Measurements from ENCODE around the gene LRRC75A.
"Not testable (repeated sequence)": the region's sequence is repeated elsewhere in the genome, so short reads cannot be mapped to it uniquely, and the experiment has no call there.

Gene LRRC75A

GRCh38 chr17:16455997-16456741 is 35.8 kb downstream of the LRRC75A start:
- Histone ChIP-seq H4K20me1 (ENCODE audit: insufficient read depth, low read length) (no peaks in the 10 kb centered on the region), H2AFZ (ENCODE audit: low read length) (no peak overlapping the region)

GRCh38 chr17:16453493-16453851 is 38.5 kb downstream of the LRRC75A start:
- no peaks in the 10 kb centered on the region for H3K4me1 ChIP-seq (ENCODE audit: insufficient read depth, low read length, severe bottlenecking)
- no peaks in the 10 kb centered on the region for H3K79me2 ChIP-seq (ENCODE audit: insufficient read depth, low read length)
- H3K4me2 ChIP-seq (ENCODE audit: low read length) = no peak overlapping the region
- H4K20me1 ChIP-seq (ENCODE audit: insufficient read depth, low read length) = no peaks in the 10 kb centered on the region
- H3K9me3 ChIP-seq (ENCODE audit: low read length) = no peaks in the 10 kb centered on the region
- no peaks in the 10 kb centered on the region for H3K27me3 ChIP-seq (ENCODE audit: insufficient read depth, low read length)
- no peak overlapping the region for H3K4me3 ChIP-seq (ENCODE audit: low read depth, low read length, poor library complexity, severe bottlenecking)
- no peak overlapping the region for H2AFZ ChIP-seq (ENCODE audit: low read length)
- no peaks in the 10 kb centered on the region for H3K9me2 ChIP-seq (ENCODE audit: low read depth, low read length)
- TF ChIP-seq CTCF (IDR thresholded peaks at IDR 0.05; ENCODE audit: low read length) (no peak), EZH2 (IDR thresholded peaks at IDR 0.05; ENCODE audit: borderline replicate concordance, low read length) (no peak)
- H3F3A ChIP-seq (ENCODE audit: insufficient read depth, low read length) = no peaks in the 10 kb centered on the region
- no peak overlapping the region for H3K9ac ChIP-seq (ENCODE audit: low read length)
- H3K27ac ChIP-seq (ENCODE audit: low read depth, low read length, poor library complexity, severe bottlenecking) = no peak overlapping the region
- peaks cover 17% of the 10 kb centered on the region for H3K36me3 ChIP-seq (ENCODE audit: insufficient read depth, low read length)

More at GRCh38 chr17:16455997-16456741, 35.8 kb downstream of the LRRC75A start:
- no peaks in the 10 kb centered on the region for H3K4me1 ChIP-seq (ENCODE audit: insufficient read depth, low read length, severe bottlenecking)
- no peaks in the 10 kb centered on the region for H3K9me3 ChIP-seq (ENCODE audit: low read length)
- H3K4me2 ChIP-seq (ENCODE audit: low read length) = no peak overlapping the region
- H3K9me2 ChIP-seq (ENCODE audit: low read depth, low read length) = no peaks in the 10 kb centered on the region
- H3K4me3 ChIP-seq (ENCODE audit: low read depth, low read length, poor library complexity, severe bottlenecking) = no peak overlapping the region
- H3K9ac ChIP-seq (ENCODE audit: low read length) = no peak overlapping the region
- no peak for TF ChIP-seq EZH2 (IDR thresholded peaks at IDR 0.05; ENCODE audit: borderline replicate concordance, low read length)
- TF ChIP-seq CTCF (IDR thresholded peaks at IDR 0.05; ENCODE audit: low read length) = no peak
- H3F3A ChIP-seq (ENCODE audit: insufficient read depth, low read length) = no peaks in the 10 kb centered on the region
- H3K79me2 ChIP-seq (ENCODE audit: insufficient read depth, low read length) = no peaks in the 10 kb centered on the region
- no peaks in the 10 kb centered on the region for H3K27me3 ChIP-seq (ENCODE audit: insufficient read depth, low read length)
- no peaks in the 10 kb centered on the region for H3K36me3 ChIP-seq (ENCODE audit: insufficient read depth, low read length)
- no peak overlapping the region for H3K27ac ChIP-seq (ENCODE audit: low read depth, low read length, poor library complexity, severe bottlenecking)

GRCh38 chr17:16452268-16452667 is 39.7 kb downstream of the LRRC75A start:
- H3K27me3 ChIP-seq (ENCODE audit: insufficient read depth, low read length); H3K27ac ChIP-seq (ENCODE audit: low read depth, low read length, poor library complexity, severe bottlenecking); H4K20me1 ChIP-seq (ENCODE audit: insufficient read depth, low read length); H2AFZ ChIP-seq (ENCODE audit: low read length); H3K4me2 ChIP-seq (ENCODE audit: low read length); H3K4me1 ChIP-seq (ENCODE audit: insufficient read depth, low read length, severe bottlenecking); H3F3A ChIP-seq (ENCODE audit: insufficient read depth, low read length); H3K9me2 ChIP-seq (ENCODE audit: low read depth, low read length); H3K79me2 ChIP-seq (ENCODE audit: insufficient read depth, low read length); H3K4me3 ChIP-seq (ENCODE audit: low read depth, low read length, poor library complexity, severe bottlenecking); H3K9me3 ChIP-seq (ENCODE audit: low read length); H3K9ac ChIP-seq (ENCODE audit: low read length): not testable (repeated sequence)
- H3K36me3 ChIP-seq (ENCODE audit: insufficient read depth, low read length) = peaks cover 29% of the 10 kb centered on the region

GRCh38 chr17:16450028-16450427 is 42.0 kb downstream of the LRRC75A start:
- no peak overlapping the region for H3K4me3 ChIP-seq (ENCODE audit: low read depth, low read length, poor library complexity, severe bottlenecking)
- H3K9ac ChIP-seq (ENCODE audit: low read length) = no peak overlapping the region
- H3K9me2 ChIP-seq (ENCODE audit: low read depth, low read length) = no peaks in the 10 kb centered on the region
- H2AFZ ChIP-seq (ENCODE audit: low read length) = no peak overlapping the region
- no peaks in the 10 kb centered on the region for H4K20me1 ChIP-seq (ENCODE audit: insufficient read depth, low read length)
- H3K9me3 ChIP-seq (ENCODE audit: low read length) = no peaks in the 10 kb centered on the region
- H3F3A ChIP-seq (ENCODE audit: insufficient read depth, low read length) = no peaks in the 10 kb centered on the region
- H3K36me3 ChIP-seq (ENCODE audit: insufficient read depth, low read length) = peaks cover 50% of the 10 kb centered on the region
- no peak overlapping the region for H3K4me2 ChIP-seq (ENCODE audit: low read length)
- no peak overlapping the region for H3K27ac ChIP-seq (ENCODE audit: low read depth, low read length, poor library complexity, severe bottlenecking)
- no peak for TF ChIP-seq EZH2 (IDR thresholded peaks at IDR 0.05; ENCODE audit: borderline replicate concordance, low read length)
- TF ChIP-seq CTCF (IDR thresholded peaks at IDR 0.05; ENCODE audit: low read length) = no peak
- H3K27me3 ChIP-seq (ENCODE audit: insufficient read depth, low read length) = no peaks in the 10 kb centered on the region
- no peaks in the 10 kb centered on the region for H3K4me1 ChIP-seq (ENCODE audit: insufficient read depth, low read length, severe bottlenecking)
- no peaks in the 10 kb centered on the region for H3K79me2 ChIP-seq (ENCODE audit: insufficient read depth, low read length)
